Bronchial epithelial cell (primary cell): ENCODE results near the gene FGA. TPM values are rescaled to one million over a fixed set of nuclear protein-coding genes. Genes with fewer than 3 reads are reported as not detected.
A peak's percentile ranks its signal among the peaks of the same experiment; 100 is the strongest.

Source experiments
- DNase-seq: peaks from one replicate; pipeline ENCODE4 v3.0.0-alpha.2; 2010; ENCODE audit warnings: low read depth
- FAIRE-seq: peaks from 2 replicates; lab custom pipeline; 2011; peaks lifted over from hg19 to GRCh38; lab: Jason Lieb, UNC
- H3K27me3 ChIP-seq: 2 replicates; pipeline ENCODE4 v1.5.1; 2011; ENCODE audit warnings: low read length; ENCODE audit not compliant: control insufficient read depth, insufficient read depth
- H3K36me3 ChIP-seq: 2 replicates; pipeline ENCODE4 v1.5.1; 2011; ENCODE audit warnings: low read length; ENCODE audit not compliant: control insufficient read depth, insufficient read depth
- H3K4me3 ChIP-seq: 2 replicates; pipeline ENCODE4 v1.5.1; 2011; ENCODE audit warnings: mild to moderate bottlenecking, low read depth, low read length, control low read depth
- total RNA-seq: library from RNA; depleted of rRNA; stranded (reverse); fragments of >200 nt; gene quantifications from 2 replicates; pipeline ENCODE4 v1.2.1, GENCODE V29; 2014
- TF ChIP-seq, protein P1 (sequence below): IDR thresholded peaks from 2 replicates; pipeline ENCODE4 v1.5.1; 2011; ENCODE audit warnings: mild to moderate bottlenecking, moderate library complexity, low read length, control low read depth, inconsistent platforms; ENCODE audit not compliant: insufficient read depth, severe bottlenecking

Gene FGA
- total RNA-seq, 1 donor from 2014 or later: not detected

DNA sequence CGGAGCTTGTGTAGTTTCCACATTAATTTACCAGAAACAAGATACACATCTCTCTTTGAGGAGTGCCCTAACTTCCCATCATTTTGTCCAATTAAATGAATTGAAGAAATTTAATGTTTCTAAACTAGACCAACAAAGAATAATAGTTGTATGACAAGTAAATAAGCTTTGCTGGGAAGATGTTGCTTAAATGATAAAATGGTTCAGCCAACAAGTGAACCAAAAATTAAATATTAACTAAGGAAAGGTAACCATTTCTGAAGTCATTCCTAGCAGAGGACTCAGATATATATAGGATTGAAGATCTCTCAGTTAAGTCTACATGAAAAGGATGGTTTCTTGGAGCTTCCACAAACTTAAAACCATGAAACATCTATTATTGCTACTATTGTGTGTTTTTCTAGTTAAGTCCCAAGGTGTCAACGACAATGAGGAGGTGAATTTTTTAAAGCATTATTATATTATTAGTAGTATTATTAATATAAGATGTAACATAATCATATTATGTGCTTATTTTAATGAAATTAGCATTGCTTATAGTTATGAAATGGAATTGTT, 27.8 kb downstream of the FGA start, which contains the start of gene FGB:
TSS of gene FGB (plus strand) at position 315 of the 558 bp plus-strand sequence. CDS start at position 323, 8 bp downstream.
- no peak for FAIRE-seq
- Histone ChIP-seq H3K36me3 (no peaks in the 10 kb centered on the region), H3K4me3 (no peak within 1 kb of the TSS), H3K27me3 (no peaks in the 10 kb centered on the region)
- no peak for DNase-seq
- TF ChIP-seq, protein P1, sequence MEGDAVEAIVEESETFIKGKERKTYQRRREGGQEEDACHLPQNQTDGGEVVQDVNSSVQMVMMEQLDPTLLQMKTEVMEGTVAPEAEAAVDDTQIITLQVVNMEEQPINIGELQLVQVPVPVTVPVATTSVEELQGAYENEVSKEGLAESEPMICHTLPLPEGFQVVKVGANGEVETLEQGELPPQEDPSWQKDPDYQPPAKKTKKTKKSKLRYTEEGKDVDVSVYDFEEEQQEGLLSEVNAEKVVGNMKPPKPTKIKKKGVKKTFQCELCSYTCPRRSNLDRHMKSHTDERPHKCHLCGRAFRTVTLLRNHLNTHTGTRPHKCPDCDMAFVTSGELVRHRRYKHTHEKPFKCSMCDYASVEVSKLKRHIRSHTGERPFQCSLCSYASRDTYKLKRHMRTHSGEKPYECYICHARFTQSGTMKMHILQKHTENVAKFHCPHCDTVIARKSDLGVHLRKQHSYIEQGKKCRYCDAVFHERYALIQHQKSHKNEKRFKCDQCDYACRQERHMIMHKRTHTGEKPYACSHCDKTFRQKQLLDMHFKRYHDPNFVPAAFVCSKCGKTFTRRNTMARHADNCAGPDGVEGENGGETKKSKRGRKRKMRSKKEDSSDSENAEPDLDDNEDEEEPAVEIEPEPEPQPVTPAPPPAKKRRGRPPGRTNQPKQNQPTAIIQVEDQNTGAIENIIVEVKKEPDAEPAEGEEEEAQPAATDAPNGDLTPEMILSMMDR: no peak

DNA sequence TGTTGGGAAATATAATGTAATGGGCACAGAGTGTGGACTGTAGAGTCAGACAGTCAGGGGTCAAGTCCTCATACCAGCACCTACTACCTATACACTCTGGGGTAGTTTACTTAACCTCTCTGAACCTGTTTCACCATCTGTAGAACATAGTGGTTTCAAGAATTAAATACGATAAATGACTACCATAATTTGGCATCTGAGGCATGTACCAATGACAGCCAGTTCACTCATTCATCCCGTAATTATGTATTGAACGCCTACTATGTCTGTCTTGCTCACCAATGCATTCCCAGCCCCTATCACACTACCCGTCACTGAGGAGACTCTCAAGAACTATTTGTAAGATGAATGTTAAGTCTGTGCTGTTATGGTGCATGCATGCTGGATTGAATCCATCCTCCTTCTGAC, 29.7 kb downstream of the FGA start:
- FAIRE-seq (no peak), DNase-seq (peak; percentile 84)
- no peak overlapping the region for H3K4me3 ChIP-seq
- no peaks in the 10 kb centered on the region for H3K27me3 ChIP-seq
- H3K36me3 ChIP-seq: no peaks in the 10 kb centered on the region
- TF ChIP-seq, protein P1: no peak

DNA sequence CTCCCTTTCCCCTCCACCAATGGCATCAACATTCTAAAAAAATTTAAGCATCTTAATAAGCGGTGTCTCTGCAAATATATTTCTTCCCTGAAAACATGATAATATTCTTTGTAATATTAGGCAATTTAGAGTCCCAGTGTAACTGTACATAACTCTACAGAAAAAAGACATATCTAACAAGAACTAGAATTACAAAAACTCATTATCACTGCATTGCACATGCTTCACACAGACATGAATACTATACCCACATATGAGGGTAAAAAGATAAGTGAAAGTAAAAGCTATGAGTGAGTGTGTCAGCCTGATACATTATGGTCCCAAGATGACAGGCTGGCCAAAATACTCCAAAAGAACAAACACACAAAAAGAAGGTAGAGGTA, 30.1 kb downstream of the FGA start:
- TF ChIP-seq, protein P1: no peak
- H3K27me3 ChIP-seq: no peaks in the 10 kb centered on the region
- H3K36me3 ChIP-seq: no peaks in the 10 kb centered on the region
- FAIRE-seq: no peak
- no peak overlapping the region for H3K4me3 ChIP-seq
- no peak for DNase-seq

DNA sequence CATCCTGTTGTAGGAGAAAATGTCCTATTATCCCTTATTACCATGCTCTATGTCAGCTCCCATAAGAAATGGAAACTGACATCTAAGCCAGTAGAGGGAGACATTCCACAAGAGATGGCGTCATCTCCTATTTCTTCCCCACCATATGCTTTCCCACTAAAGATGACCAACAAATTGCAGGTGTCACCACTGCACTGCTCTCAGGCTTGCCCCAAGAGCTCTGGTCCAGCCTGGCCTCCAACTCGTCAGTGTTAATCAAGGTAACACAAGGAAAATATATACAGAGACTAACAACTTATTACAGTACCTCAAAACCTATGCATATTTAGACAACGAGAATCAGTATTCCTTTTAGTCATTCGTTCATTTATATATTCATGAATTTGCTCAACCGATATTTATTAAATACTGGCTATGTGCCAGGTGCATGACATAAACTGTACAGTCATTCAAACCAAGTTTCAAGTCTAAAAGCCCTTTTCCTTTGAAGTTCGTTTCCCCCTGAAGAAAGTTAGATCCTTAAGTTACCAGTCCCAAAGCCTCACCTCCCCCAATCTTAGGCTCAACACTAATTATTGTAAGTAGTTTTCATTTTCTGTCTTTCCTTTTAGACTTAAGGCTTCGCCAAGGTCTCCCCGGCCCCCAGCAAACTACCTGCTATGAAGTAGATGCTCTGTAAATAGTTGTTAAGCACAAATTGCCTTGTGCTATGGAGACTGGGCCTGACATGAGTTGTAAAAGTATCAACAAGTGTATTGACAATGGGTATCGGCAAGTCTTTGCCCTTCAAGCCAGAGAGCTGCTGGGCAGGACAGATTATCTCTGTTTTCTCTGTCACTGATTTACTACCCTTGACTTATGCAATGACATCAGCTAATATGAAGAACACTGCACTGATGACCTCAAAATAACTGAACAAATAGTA, 30.8 kb downstream of the FGA start:
- H3K27me3 ChIP-seq: no peaks in the 10 kb centered on the region
- no peaks in the 10 kb centered on the region for H3K36me3 ChIP-seq
- FAIRE-seq (peak; percentile 7), DNase-seq (peak; percentile 68)
- TF ChIP-seq, protein P1: peak; percentile 71
- H3K4me3 ChIP-seq: no peak overlapping the region

DNA sequence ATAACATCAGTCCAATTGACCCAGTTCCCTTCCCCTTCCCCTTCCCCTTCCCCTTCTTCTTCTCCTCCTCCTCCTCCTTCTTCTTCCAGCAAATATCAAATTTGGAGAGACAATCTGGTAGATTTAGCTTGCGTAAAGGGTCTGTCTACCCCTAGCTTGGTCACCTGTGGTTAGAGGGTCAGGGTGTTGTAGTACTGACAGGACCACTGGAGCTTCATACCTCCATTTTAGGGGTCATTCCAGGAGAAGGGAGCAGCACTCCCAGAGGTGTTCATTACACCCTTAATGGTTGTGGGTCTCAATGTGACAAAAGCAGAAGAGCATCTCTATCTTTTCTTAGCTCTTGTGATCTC, 31.4 kb downstream of the FGA start:
- no peak overlapping the region for H3K4me3 ChIP-seq
- no peaks in the 10 kb centered on the region for H3K27me3 ChIP-seq
- no peaks in the 10 kb centered on the region for H3K36me3 ChIP-seq
- no peak for DNase-seq
- FAIRE-seq: no peak
- TF ChIP-seq, protein P1: no peak
